Ovary (tissue), 9 donors: ENCODE data around the gene MLPH. TPM values are rescaled to one million over a fixed set of nuclear protein-coding genes. Genes with fewer than 3 reads are reported as not detected.

ENCODE experiments used
- DNase-seq, 5 donors: peaks; one replicate each; pipeline ENCODE4 v3.0.0-alpha.2; 2019 to 2020
- H3K27ac ChIP-seq, 2 donors: fragments of 200-600 bp; one replicate each; pipeline versions ENCODE4 v1.5.1 to v1.8.0; 2019 to 2022
- H3K27me3 ChIP-seq: fragments of 200-600 bp; one replicate; pipeline ENCODE4 v1.8.0; 2022
- H3K36me3 ChIP-seq: fragments of 200-600 bp; sonication (generic); one replicate; pipeline ENCODE4 v1.5.1; 2019
- H3K4me1 ChIP-seq: one replicate; pipeline ENCODE4 v1.8.1; 2013; ENCODE audit warnings: mild to moderate bottlenecking, moderate library complexity; ENCODE audit not compliant: insufficient read depth
- H3K4me3 ChIP-seq: fragments of 200-600 bp; sonication (generic); one replicate; pipeline ENCODE4 v1.5.1; 2017
- H3K9me3 ChIP-seq, 2 donors: fragments of 200-600 bp in 1 of 2; sonication (generic) in 1 of 2; one replicate each; pipeline versions ENCODE4 v1.5.1 to v1.8.1; 2013 to 2019; ENCODE audit warnings: mild to moderate bottlenecking in 1 of 2, moderate library complexity in 1 of 2
- EP300 ChIP-seq: sonication (generic); formaldehyde crosslinking; IDR thresholded peaks from one replicate; pipeline ENCODE4 v1.6.1; 2017; ENCODE audit warnings: antibody characterized with exemption
- POLR2A ChIP-seq: fragments of 450-650 bp; IDR thresholded peaks from one replicate; pipeline ENCODE4 v1.6.1; 2017; ENCODE audit warnings: antibody characterized with exemption, mild to moderate bottlenecking, moderate library complexity
- WGBS, 3 donors: extraction: QIAGEN DNeasy Blood & Tissue Kit in 1 of 3; methylation state at CpG; one replicate each; pipeline versions ENCODE4 v1.1.5 to v1.1.7; 2013 to 2017; 5-methylcytosine and 5-hydroxymethylcytosine counted together
- intact Hi-C, 4 donors: fragments of 100-400 bp; cut with DNase I; formaldehyde crosslinking; loops; one replicate each; pipeline versions ENCODE4 v1.11.0 to v1.15.1; 2022 to 2023
- polyA plus RNA-seq, 2 donors: library from polyadenylated mRNA; stranded (reverse); fragments of 200-250 nt in 1 of 2; fragments of 350-450 nt in 1 of 2; fragmentation: Illumina TruSeq in 1 of 2; extraction: RNeasy Lipid Tissue Mini Kit (QIAGEN cat#74804) in 1 of 2; gene quantifications; one replicate each; pipeline ENCODE4 v1.2.3, GENCODE V29; 2013 to 2014
- total RNA-seq, 7 donors: library from RNA; depleted of rRNA in 2 of 7; stranded (reverse); fragments of >200 nt in 2 of 7; fragmentation: NEBNext Ultra II Directional in 3 of 7; extraction: Animal tissue kit (Norgen Biotek cat#: 25700) in 3 of 7; gene quantifications; one replicate each; pipeline versions ENCODE4 v1.1.0 to v1.2.4, GENCODE V29; 2016 to 2023
- TF ChIP-seq, protein P1 (sequence below), 3 donors: fragments of 450-650 bp in 2 of 3; fragments of 200-600 bp in 1 of 3; IDR thresholded peaks; one replicate each; pipeline versions ENCODE4 v1.5.1 to v1.8.0; 2016 to 2022; ENCODE audit warnings: antibody characterized with exemption in 3 of 3, mild to moderate bottlenecking in 1 of 3
- donor health status: DM: no; HTN: no; CAD: no; lungs with moderate emphysema.
- donor health status: DM: no; HTN: no; CAD: no.
- donor health status: Bipolar disorder and iron deficiency.
- donor health status: DM: yes; HTN: yes; CAD: no.
- donor health status: DM: no; HTN: no; CAD: no.
- donor health status: DM: yes; HTN: yes; CAD: no.

MLPH gene
- total and polyA plus RNA-seq, 9 donors: 7.8 to 67.5 (median 23.3) TPM

GRCh38 chr2:237490009-237490711, 3.1 kb downstream of the MLPH start:
- no peak for TF ChIP-seq EP300
- no peak for TF ChIP-seq POLR2A
- TF ChIP-seq, protein P1, sequence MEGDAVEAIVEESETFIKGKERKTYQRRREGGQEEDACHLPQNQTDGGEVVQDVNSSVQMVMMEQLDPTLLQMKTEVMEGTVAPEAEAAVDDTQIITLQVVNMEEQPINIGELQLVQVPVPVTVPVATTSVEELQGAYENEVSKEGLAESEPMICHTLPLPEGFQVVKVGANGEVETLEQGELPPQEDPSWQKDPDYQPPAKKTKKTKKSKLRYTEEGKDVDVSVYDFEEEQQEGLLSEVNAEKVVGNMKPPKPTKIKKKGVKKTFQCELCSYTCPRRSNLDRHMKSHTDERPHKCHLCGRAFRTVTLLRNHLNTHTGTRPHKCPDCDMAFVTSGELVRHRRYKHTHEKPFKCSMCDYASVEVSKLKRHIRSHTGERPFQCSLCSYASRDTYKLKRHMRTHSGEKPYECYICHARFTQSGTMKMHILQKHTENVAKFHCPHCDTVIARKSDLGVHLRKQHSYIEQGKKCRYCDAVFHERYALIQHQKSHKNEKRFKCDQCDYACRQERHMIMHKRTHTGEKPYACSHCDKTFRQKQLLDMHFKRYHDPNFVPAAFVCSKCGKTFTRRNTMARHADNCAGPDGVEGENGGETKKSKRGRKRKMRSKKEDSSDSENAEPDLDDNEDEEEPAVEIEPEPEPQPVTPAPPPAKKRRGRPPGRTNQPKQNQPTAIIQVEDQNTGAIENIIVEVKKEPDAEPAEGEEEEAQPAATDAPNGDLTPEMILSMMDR (IDR thresholded peaks at IDR 0.05): no peak
- DNase-seq: no peak
- no peaks in the 10 kb centered on the region for H3K27me3 ChIP-seq
- 59 to 70% (median 69%) methylated on average over 8 of the region's 8 CpGs for WGBS, 3 donors
- no peak overlapping the region for H3K4me3 ChIP-seq
- H3K27ac ChIP-seq: no peak overlapping the region
- no peaks in the 10 kb centered on the region for H3K36me3 ChIP-seq
- peaks cover 4% of the 10 kb centered on the region for H3K4me1 ChIP-seq
- intact Hi-C loops: no loop called here
- no peaks in the 10 kb centered on the region for H3K9me3 ChIP-seq

DNA sequence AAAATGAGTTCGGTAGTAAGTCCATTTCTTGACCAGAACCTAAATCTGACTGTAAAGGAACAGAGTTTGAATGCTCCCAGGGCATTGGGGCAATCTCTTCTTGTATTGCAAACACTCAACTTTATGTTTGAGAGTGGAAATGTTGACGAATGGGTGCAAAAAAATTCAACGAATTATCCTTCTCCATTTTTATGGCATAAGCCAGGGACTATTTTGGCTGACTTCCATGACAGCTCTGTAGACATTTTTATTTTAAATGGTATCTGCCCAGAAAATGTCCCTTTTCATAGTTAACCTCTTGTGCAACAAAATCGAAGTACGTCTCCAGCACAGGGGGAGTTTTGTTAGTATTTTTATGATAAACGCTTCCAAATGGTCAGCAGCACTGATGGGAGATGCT, 3.7 kb downstream of the MLPH start:
- no peaks in the 10 kb centered on the region for H3K9me3 ChIP-seq
- H3K27me3 ChIP-seq: no peaks in the 10 kb centered on the region
- intact Hi-C loops: no loop called here
- H3K27ac ChIP-seq: no peak overlapping the region
- DNase-seq: no peak
- H3K4me3 ChIP-seq: no peak overlapping the region
- H3K4me1 ChIP-seq: peaks cover 4% of the 10 kb centered on the region
- TF ChIP-seq POLR2A (no peak), EP300 (no peak)
- TF ChIP-seq, protein P1 (IDR thresholded peaks at IDR 0.05): no peak
- WGBS, 3 donors: 78 to 89% (median 85%) methylated on average over 6 of the region's 6 CpGs
- no peaks in the 10 kb centered on the region for H3K36me3 ChIP-seq

DNA sequence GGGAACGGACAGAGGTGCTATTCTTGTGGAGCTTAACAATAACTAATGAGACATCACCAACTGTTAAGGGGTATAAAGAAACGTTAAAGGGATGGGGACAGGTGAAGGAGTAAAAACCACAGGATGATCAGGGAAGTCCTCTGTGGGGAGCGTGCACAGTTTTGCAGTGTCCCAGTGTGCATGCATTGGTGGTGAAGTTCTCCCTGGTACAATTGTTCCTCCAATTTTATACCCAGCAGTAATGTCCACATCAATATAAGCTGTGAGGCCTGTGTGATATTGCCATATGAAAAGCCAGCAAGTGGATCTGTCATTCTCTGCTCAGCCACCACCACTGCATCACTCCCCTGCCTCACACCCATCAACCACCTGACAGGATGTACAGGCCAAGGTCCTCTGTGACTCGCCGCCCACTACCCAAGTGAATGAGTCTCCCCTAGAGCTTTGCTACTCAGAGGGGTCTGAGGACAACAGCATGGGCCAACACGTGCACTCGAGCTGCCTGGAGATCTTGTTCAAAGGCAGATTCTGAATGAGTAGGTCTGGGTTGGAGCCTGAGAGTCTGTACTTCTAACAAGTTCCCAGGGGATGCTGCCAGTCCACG, 4.6 kb downstream of the MLPH start:
- Histone ChIP-seq H3K4me1 (peaks cover 4% of the 10 kb centered on the region), H3K9me3 (no peaks in the 10 kb centered on the region), H3K27me3 (no peaks in the 10 kb centered on the region), H3K36me3 (no peaks in the 10 kb centered on the region), H3K4me3 (no peak overlapping the region), H3K27ac (no peak overlapping the region)
- intact Hi-C loops: no loop called here
- no peak for TF ChIP-seq EP300
- TF ChIP-seq, protein P1 (IDR thresholded peaks at IDR 0.05): no peak
- TF ChIP-seq POLR2A: no peak
- DNase-seq: no peak
- WGBS, 3 donors: 85 to 91% (median 90%) methylated on average over 8 of the region's 8 CpGs

- DNase-seq: no peak
- Histone ChIP-seq H3K9me3 (no peaks in the 10 kb centered on the region), H3K4me3 (no peak overlapping the region), H3K4me1 (peaks cover 6% of the 10 kb centered on the region), H3K27ac (no peak overlapping the region), H3K27me3 (no peaks in the 10 kb centered on the region), H3K36me3 (no peaks in the 10 kb centered on the region)
- TF ChIP-seq, protein P1 (IDR thresholded peaks at IDR 0.05): no peak
- 79 to 90% (median 89%) methylated on average over 6 of the region's 6 CpGs for WGBS, 3 donors
- intact Hi-C loops: no loop called here
These were observed 5.3 kb downstream of the MLPH start for GRCh38 chr2:237492137-237492890.
